ENCODE results near the gene GALNT14. TPM values are rescaled to one million over a fixed set of nuclear protein-coding genes. Genes with fewer than 3 reads are reported as not detected.

GALNT14 gene
- total and polyA plus RNA-seq, 2 of the 13 experiments (the other 11 are each of a cell fraction or from before 2014, with no cell fraction given) = not detected

- H4K20me1 ChIP-seq (ENCODE audit: insufficient read depth, low read length) = no peaks in the 10 kb centered on the region
- H3K36me3 ChIP-seq (replicated peaks in 1 of 2; ENCODE audit: control insufficient read depth in 1 of 2, insufficient read depth in 2 of 2, low read length in 2 of 2) = no peaks in the 10 kb centered on the region
- H2AFZ ChIP-seq (ENCODE audit: low read length) = no peak overlapping the region
- BruUV-seq (replicated peaks) = no TSS peak
- ChIA-PET POLR2A (no interaction called here), CTCF (ENCODE audit: low intra/inter-chr PET ratio, low total read pairs) (interaction anchor here (1.2 kb wide), 1 partner anchor 325 kb away, joined by 3 read pairs; no protein-coding TSS in a partner anchor)
- H3K9ac ChIP-seq (ENCODE audit: insufficient read depth, low read depth, low read length) = no peak overlapping the region
- H3K27me3 ChIP-seq (ENCODE audit: control insufficient read depth in 1 of 2, insufficient read depth in 2 of 2, low read length in 2 of 2) = no peaks in the 10 kb centered on the region
- TF ChIP-seq EED (CRISPR knock-in tag; IDR thresholded peaks at IDR 0.05) = no peak
- H3K27ac ChIP-seq (ENCODE audit: extremely low read length, insufficient read depth, low read length) = no peak overlapping the region
- FAIRE-seq = no peak
- H3K4me2 ChIP-seq (ENCODE audit: low read depth, low read length) = no peak overlapping the region
- DNase-seq (ENCODE audit: low spot score) = peak; percentile 10
- H3K4me1 ChIP-seq (ENCODE audit: insufficient read depth, low read length) = no peaks in the 10 kb centered on the region
- ATAC-seq = no peak
- intact Hi-C loops (cut with micrococcal nuclease; ENCODE audit: unreplicated experiment) = no loop called here
- H3K9me3 ChIP-seq (ENCODE audit: low read length) = peaks cover 22% of the 10 kb centered on the region
- no peak overlapping the region for H3K4me3 ChIP-seq (replicated peaks in 1 of 3; ENCODE audit: insufficient read depth in 1 of 3, low read depth in 2 of 3, low read length in 3 of 3)
- no peaks in the 10 kb centered on the region for H3K79me2 ChIP-seq (ENCODE audit: insufficient read depth, low read length)
- WGBS (ENCODE audit: low lambda C conversion rate) = 17% methylated on average over 4 of the region's 4 CpGs
- in situ Hi-C loops (cut with HindIII; ENCODE audit: extremely low pct_ligation_motif_present, low pct_unique_long_range_greater_than_20kb) = no loop called here
Observed at GRCh38 chr2:31038385-31038784, 99.9 kb downstream of the GALNT14 start.

GRCh38 chr2:31037058-31037457 is 101.2 kb downstream of the GALNT14 start:
- in situ Hi-C loops (cut with HindIII; ENCODE audit: extremely low pct_ligation_motif_present, low pct_unique_long_range_greater_than_20kb) = no loop called here
- FAIRE-seq = no peak
- H3K4me3 ChIP-seq (replicated peaks in 1 of 3; ENCODE audit: insufficient read depth in 1 of 3, low read depth in 2 of 3, low read length in 3 of 3) = no peak overlapping the region
- H3K4me1 ChIP-seq (ENCODE audit: insufficient read depth, low read length) = no peaks in the 10 kb centered on the region
- H3K27me3 ChIP-seq (ENCODE audit: control insufficient read depth in 1 of 2, insufficient read depth in 2 of 2, low read length in 2 of 2) = no peaks in the 10 kb centered on the region
- peaks cover 22% of the 10 kb centered on the region for H3K9me3 ChIP-seq (ENCODE audit: low read length)
- no peak overlapping the region for H3K9ac ChIP-seq (ENCODE audit: insufficient read depth, low read depth, low read length)
- intact Hi-C loops (cut with micrococcal nuclease; ENCODE audit: unreplicated experiment) = no loop called here
- no peak for TF ChIP-seq CENPX (CRISPR knock-in tag; IDR thresholded peaks at IDR 0.05)
- TF ChIP-seq ZNF160 (CRISPR knock-in tag; IDR thresholded peaks at IDR 0.05) = peak; percentile 98
- TF ChIP-seq ZNF724P (CRISPR knock-in tag; IDR thresholded peaks at IDR 0.05; ENCODE audit: borderline replicate concordance) = no peak
- no peaks in the 10 kb centered on the region for H3K79me2 ChIP-seq (ENCODE audit: insufficient read depth, low read length)
- POLR2A ChIA-PET = no interaction called here
- no peak for DNase-seq (ENCODE audit: low spot score)
- BruUV-seq (replicated peaks) = no TSS peak
- no peak for ATAC-seq
- H3K4me2 ChIP-seq (ENCODE audit: low read depth, low read length) = no peak overlapping the region
- H2AFZ ChIP-seq (ENCODE audit: low read length) = no peak overlapping the region
- CTCF ChIA-PET (ENCODE audit: low intra/inter-chr PET ratio, low total read pairs) = no interaction called here
- no peaks in the 10 kb centered on the region for H4K20me1 ChIP-seq (ENCODE audit: insufficient read depth, low read length)
- no peak overlapping the region for H3K27ac ChIP-seq (ENCODE audit: extremely low read length, insufficient read depth, low read length)
- no peaks in the 10 kb centered on the region for H3K36me3 ChIP-seq (replicated peaks in 1 of 2; ENCODE audit: control insufficient read depth in 1 of 2, insufficient read depth in 2 of 2, low read length in 2 of 2)
